Stimulated activated naive CD4-positive, alpha-beta T cell treated with Interleukin-2 at 50 U/mL for 16 hours (primary cell): Measurements from ENCODE around the gene TMX4.
"Not testable (repeated sequence)": the region's sequence is repeated elsewhere in the genome, so short reads cannot be mapped to it uniquely, and the experiment has no call there.

Source experiments
- DNase-seq: peaks from one replicate; lab custom pipeline; 2025; lab: John Stamatoyannopoulos, UW

The TMX4 gene, protein sequence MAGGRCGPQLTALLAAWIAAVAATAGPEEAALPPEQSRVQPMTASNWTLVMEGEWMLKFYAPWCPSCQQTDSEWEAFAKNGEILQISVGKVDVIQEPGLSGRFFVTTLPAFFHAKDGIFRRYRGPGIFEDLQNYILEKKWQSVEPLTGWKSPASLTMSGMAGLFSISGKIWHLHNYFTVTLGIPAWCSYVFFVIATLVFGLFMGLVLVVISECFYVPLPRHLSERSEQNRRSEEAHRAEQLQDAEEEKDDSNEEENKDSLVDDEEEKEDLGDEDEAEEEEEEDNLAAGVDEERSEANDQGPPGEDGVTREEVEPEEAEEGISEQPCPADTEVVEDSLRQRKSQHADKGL

DNA sequence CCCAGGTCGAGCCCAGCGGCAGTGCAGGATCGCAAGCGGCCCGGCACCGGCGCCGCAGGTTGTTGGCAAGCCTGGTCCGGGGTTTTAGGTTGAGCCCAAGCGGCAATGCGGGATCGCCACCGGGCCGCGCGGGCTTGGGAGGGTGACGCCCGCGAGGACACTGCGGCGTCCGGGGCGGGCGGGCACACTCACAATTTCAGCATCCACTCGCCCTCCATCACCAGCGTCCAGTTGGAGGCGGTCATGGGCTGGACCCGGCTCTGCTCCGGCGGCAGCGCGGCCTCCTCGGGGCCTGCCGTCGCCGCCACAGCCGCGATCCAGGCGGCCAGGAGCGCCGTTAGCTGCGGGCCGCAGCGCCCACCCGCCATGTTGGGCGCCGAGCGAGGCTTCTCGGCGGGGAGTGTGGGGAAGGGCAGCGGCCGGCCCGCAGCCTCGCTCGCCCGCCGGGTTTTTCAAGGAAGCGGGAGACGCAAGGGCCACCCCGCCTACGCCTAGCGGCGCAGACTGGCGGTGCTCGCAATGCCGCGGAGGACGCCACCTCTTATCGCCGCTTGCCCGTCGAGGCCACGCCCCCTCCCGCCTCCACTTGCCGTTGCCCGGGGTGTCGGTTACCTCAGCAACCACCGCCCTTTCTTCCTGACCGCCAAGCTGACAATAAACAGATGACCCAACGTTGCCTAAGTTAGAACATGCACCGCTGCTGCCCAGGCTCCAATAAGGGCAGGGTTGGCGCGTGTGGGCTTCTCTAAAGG lies at the start of gene TMX4:
Gene TMX4 (minus strand): TSS at position 516 of the 752 bp plus-strand sequence. CDS start 148 bp downstream, at position 368.
- DNase-seq: peak; percentile 91

GRCh38 chr20:8067082-8067481 lies 47.5 kb upstream of the TMX4 start:
- no peak for DNase-seq

- no peak for DNase-seq
Observed at GRCh38 chr20:8066662-8067061, 47.1 kb upstream of the TMX4 start.

DNA sequence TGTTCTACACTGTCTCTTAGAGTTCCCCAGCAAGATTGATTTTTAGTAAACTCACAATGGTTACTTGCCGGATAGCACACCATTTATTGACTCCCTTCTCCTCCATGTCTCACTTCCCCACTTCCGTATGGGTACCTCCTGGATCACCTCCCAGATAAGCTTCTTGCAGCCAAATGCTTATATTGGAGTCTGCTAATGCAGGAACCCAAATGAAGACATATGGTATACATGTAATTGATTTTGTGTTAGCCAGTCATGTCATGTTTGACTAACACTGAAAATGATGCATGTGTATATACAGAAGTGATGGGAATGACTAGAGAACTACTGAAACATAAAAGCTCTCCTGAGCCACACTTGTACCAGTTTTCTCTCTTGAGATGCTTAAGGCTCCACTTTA lies 46.1 kb upstream of the TMX4 start:
- no peak for DNase-seq

DNA sequence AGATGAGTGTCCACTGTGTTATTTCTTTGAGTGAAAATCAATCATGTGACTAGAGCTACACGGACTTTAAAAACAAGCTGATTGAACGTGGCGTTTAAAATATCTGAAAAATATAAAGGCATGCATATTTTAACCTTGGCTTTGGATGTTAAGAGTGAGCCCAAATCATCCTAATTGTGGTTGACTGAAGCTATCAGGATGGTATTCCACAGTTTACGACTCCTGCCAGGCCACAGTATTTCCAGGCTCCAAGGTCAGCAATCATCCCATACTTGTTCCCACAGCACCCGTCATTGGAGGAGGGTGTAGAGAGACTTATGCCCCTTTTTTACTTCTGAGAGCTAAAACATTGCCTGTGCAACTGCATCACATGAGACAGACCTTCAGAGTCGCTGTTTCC lies 43.2 kb upstream of the TMX4 start:
- DNase-seq: no peak

GRCh38 chr20:8061861-8062518 lies 42.4 kb upstream of the TMX4 start:
- DNase-seq: no peak

- no peak for DNase-seq
Observed at GRCh38 chr20:8060977-8061376, 41.4 kb upstream of the TMX4 start.

GRCh38 chr20:8057871-8058270 lies 38.3 kb upstream of the TMX4 start:
- DNase-seq: no peak

DNA sequence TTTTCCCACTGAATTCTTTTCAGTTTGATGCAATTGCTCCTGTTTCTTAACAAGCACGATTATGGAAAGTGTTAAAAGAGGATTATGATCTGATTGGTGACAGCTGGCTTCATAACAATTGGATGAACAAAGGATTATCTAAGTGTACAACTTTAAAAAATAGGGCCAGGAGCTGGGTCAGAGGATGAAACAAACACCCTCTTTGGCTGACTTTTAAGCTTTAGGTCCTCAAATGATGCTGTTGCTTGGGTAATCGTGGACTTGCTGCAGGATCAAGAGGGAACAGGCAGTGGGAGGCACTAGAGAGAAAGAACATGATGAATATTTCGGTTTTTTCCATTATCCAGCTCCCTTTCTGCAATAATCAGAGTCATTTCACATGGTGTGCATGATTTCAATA lies 35.5 kb upstream of the TMX4 start:
- DNase-seq: no peak

DNA sequence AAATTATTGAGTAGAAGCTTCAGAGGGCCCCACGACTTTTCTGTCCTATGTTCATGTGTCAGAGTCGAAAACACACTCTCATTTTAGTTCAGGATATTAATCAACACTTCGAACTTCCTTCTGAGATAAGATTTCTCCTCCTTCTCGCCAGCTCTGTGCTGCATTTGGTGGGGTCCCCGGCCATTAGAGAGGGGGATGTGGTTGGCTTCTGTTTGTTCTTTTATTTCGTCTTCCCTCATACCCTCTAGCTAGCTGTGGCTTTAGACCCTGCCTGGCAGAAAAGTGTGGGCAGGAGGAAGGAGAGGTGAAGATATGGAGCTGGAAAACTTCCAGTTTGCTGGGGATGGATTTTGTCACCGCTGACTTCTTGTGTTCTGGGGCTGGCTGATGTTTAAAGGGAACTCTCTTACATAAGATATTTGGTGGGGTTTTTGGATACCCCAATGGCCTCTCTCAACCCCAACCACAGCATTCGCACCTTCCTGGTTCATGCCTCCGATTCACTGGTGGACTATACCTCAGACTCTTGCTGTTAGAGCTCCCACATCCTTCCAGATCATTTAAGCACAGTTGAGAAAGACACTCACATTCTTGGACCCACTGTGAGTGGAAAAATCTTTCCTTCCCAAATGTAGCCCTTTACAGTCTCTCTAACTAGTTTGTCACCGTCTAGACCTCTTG lies 30.7 kb upstream of the TMX4 start:
- DNase-seq: no peak

DNA sequence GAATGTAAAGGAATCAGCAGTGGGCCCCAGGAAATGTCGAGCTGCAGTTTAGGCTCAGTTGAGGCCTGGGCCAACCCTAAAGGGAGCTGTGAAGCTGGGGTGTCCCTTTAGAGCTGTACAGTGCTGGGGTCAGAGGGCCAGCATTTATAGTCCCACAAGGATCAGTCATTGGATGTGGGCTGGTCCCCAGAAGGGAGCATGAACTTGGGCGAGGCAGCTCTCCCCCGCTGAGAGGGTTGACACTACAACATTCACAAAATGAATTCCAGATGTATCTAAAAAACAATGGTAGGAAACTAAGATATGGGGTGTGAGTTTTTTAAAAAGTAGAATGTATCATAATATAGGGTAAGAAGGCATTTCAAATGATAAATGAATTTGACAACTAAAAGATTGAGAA lies 29.7 kb upstream of the TMX4 start:
- DNase-seq: no peak

GRCh38 chr20:8045946-8046345 lies 26.4 kb upstream of the TMX4 start:
- DNase-seq: no peak

DNA sequence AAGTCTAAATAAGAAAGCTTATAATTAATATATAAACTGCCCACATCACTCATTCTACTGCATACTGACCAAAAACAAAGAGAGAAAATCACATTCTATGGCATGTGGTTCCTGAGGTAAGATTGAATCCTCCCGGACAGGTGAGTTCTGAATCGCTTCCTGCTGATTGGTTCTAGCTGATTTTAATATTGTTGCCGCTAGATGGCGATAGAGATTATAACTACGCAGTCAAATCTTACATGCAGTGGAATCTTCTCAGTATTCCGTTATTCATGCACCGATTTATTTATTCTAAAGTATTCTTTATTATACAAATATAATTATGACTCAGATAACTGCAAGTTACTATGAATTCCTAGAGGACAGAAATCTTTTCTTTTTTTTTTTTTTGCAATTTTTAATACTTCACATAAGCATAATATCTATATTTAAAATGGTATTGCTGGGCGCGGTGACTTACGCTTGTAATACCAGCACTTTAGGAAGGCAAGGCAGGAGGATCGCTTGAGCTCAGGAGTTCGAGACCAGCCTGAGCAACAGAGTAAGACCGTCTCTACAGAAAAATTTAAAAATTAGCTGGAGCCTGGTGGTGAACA lies 24.2 kb upstream of the TMX4 start:
- DNase-seq: no peak

DNA sequence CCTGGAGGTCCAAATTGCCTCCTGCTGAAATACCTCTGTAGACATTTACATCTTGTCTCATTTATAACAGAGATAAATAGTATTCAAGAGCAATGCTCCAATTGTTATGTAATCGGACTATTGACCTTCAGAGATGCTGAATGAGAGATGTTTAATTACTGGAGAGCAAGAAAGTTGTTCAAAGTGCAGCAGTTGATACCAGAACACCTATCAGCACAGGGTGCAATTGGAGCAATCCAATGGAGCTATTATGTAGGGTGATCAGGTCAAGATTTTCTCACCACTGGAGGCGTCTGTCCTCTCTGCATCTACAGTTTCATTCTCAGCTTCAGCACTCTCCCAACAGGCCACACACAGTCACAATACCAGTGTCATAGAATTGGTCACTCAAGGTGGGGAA lies 19.5 kb upstream of the TMX4 start:
- DNase-seq: no peak

DNA sequence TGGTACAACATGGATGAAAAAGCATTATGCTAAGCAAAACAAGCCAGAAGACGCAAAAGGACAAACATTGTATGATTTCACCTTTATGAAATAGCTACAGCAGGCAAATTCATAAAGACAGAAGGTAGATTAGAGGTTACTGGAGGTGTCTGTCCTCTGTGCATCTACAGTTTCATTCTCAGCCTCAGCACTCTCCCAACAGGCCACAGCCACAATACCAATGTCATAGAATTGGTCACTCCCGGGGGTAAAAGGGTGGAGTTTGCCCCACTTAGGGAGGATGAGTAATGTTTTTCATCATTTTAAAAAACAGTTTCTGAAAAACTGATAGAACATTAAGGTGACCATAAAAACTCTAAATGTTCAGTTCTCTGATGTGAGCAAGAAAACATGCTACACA lies 17.2 kb upstream of the TMX4 start:
- DNase-seq: no peak

GRCh38 chr20:8033151-8033841 lies 13.7 kb upstream of the TMX4 start:
- DNase-seq: no peak

- no peak for DNase-seq
Observed at GRCh38 chr20:8032499-8032898, 12.9 kb upstream of the TMX4 start.

DNA sequence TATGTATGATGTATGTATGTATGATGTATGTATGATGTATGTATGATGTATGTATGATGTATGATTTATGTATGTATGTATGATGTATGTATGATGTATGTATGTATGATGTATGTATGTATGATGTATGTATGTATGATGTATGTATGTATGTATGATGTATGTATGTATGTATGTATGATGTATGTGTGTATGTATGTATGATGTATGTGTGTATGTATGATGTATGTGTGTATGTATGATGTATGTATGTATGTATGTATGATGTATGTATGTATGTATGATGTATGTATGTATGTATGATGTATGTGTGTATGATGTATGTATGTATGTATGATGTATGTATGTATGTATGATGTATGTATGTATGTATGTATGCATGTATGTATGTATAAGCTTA lies 12.0 kb upstream of the TMX4 start:
- DNase-seq: not testable (repeated sequence)

DNA sequence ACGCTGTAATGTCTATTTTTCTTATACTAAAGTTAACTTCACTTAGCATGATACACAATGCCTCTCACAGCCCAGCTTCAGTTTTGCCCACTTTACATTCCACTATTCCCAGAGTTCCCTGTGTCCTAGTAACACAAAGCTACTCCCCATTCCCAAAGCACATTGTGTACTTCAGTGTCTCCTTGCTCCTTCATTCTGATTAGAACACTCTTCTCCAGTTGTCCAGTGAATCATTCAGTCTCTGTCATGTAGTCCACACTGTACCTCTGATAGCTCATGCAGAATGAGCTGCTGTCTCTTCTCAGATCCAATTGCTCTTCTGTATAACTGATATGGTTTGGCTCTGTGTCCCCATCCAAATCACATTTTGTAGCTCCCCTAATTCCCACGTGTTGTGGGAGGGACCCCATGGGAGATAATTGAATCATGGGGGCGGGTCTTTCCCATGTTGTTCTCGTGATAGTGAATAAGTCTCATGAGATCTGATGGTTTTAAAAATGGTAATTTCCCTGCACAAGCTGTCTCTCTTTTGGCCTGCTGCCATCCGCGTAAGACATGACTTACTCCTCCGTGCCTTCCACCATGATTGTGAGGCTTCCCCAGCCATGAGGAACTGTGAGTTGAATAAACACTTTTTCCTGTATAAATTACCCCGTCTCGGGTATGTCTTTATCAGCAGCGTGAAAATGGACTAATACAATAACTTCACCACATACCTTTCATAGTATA lies 2.1 kb upstream of the TMX4 start:
- no peak for DNase-seq

DNA sequence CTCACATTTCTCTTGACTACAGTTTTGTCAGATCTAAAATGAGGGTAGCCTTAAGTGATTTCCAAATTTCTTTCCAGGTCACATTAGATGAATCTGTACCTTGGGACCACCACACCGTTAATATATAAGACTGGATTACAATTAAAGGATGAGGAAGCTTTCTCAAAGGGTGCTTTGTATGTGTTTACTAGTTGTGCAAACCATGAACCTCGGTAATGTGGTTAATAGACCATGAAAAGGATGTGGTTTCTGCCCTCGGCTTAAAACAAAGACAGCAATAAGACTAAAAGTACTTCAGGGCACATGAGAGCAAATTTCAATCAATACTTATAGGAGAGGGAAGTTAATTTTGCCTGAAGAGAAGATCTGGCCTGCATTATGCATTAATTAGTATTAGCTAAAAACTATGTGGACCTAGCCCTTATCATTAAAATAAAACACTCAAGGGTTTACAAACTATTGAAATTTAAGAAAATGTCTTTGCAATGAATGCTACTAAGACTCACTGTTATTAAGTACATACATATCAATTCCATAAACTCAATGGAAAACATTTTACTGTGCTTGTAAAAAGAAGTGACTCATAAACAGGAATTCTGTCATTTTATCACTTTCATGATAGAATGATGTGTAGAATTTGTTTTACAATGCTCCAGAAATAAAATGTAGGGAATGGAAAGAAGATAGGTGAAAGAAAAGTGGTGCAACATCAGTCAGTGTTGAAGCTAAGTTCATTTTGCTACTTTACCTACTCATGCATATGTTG lies 936 bp upstream of the TMX4 start:
- DNase-seq: no peak
